HEK293 (cell line): ENCODE results near the gene MERTK.

Experiments used
- CTCF ChIP-seq: fragments of 450-650 bp; formaldehyde crosslinking; IDR thresholded peaks from 2 replicates; pipeline ENCODE4 v1.5.1; 2016; ENCODE audit warnings: missing biosample characterization, missing genetic modification characterization
- KLF1 ChIP-seq: fragments of 450-650 bp; formaldehyde crosslinking; IDR thresholded peaks from 2 replicates; pipeline ENCODE4 v1.5.1; 2016; ENCODE audit warnings: missing biosample characterization, missing genetic modification characterization
- PBX3 ChIP-seq: sonication (generic); formaldehyde crosslinking; IDR thresholded peaks from 2 replicates; pipeline ENCODE4 v1.8.1; 2022; ENCODE audit warnings: mild to moderate bottlenecking, moderate library complexity, missing genetic modification reagents
- SETDB1 ChIP-seq: IDR thresholded peaks from one replicate; pipeline ENCODE4 v1.6.1; 2017; ENCODE audit warnings: mild to moderate bottlenecking, low read length, moderate library complexity, mixed read lengths; ENCODE audit not compliant: insufficient read length
- TCF7L2 ChIP-seq: IDR thresholded peaks from 2 replicates; pipeline ENCODE4 v1.6.1; 2011; ENCODE audit warnings: low read depth, mild to moderate bottlenecking, inconsistent platforms, low read length, moderate library complexity, borderline replicate concordance
- YY1 ChIP-seq: fragments of 450-650 bp; formaldehyde crosslinking; IDR thresholded peaks from 2 replicates; pipeline ENCODE4 v1.5.1; 2018; ENCODE audit warnings: missing biosample characterization, missing genetic modification characterization
- ZBTB10 ChIP-seq: fragments of 450-650 bp; formaldehyde crosslinking; IDR thresholded peaks from 2 replicates; pipeline ENCODE4 v1.5.1; 2016; ENCODE audit warnings: missing biosample characterization, missing genetic modification characterization
- ZBTB7A ChIP-seq: fragments of 450-650 bp; formaldehyde crosslinking; IDR thresholded peaks from 2 replicates; pipeline ENCODE4 v1.5.1; 2016; ENCODE audit warnings: low read depth, missing biosample characterization, missing genetic modification characterization
- ZNF10 ChIP-seq: fragments of 450-650 bp; formaldehyde crosslinking; IDR thresholded peaks from 2 replicates; pipeline ENCODE4 v1.5.1; 2017; ENCODE audit warnings: missing biosample characterization, missing genetic modification characterization
- ZNF423 ChIP-seq: fragments of 450-650 bp; formaldehyde crosslinking; IDR thresholded peaks from 2 replicates; pipeline ENCODE4 v1.5.1; 2016; ENCODE audit warnings: missing biosample characterization, missing genetic modification characterization
- ZNF501 ChIP-seq: fragments of 450-650 bp; formaldehyde crosslinking; IDR thresholded peaks from 2 replicates; pipeline ENCODE4 v1.5.1; 2016; ENCODE audit warnings: missing biosample characterization, missing genetic modification characterization
- ZNF704 ChIP-seq: fragments of 450-650 bp; formaldehyde crosslinking; IDR thresholded peaks from 2 replicates; pipeline ENCODE4 v1.5.1; 2016; ENCODE audit warnings: missing biosample characterization, missing genetic modification characterization
- ZNF776 ChIP-seq: fragments of 450-650 bp; formaldehyde crosslinking; IDR thresholded peaks from 2 replicates; pipeline ENCODE4 v1.5.0; 2017; ENCODE audit warnings: missing biosample characterization, missing genetic modification characterization, borderline replicate concordance
- ZNF777 ChIP-seq: fragments of 450-650 bp; formaldehyde crosslinking; IDR thresholded peaks from 2 replicates; pipeline ENCODE4 v1.5.1; 2017; ENCODE audit warnings: missing biosample characterization, missing genetic modification characterization, borderline replicate concordance

GRCh38 chr2:111978452-111979170, 80.2 kb downstream of the MERTK start:
- TF ChIP-seq SETDB1 (no peak), ZNF10 (tag by site-specific recombination) (no peak), ZNF704 (tag by site-specific recombination) (no peak), ZNF423 (no peak), CTCF (tag by site-specific recombination) (no peak), YY1 (no peak), ZNF501 (tag by site-specific recombination) (no peak), ZBTB10 (tag by site-specific recombination) (no peak), ZNF776 (tag by site-specific recombination) (no peak), KLF1 (tag by site-specific recombination) (no peak), TCF7L2 (peak; percentile 37; the same call in 1 of the 2 replicates), PBX3 (CRISPR knock-in tag) (no peak), ZBTB7A (tag by site-specific recombination) (no peak), ZNF777 (no peak)
